ENCODE results near the gene APLN.

Gene APLN

GRCh38 chrX:129640737-129641136 lies 14.0 kb downstream of the APLN start:
- no peak for DNase-seq (ENCODE audit: low spot score)

GRCh38 chrX:129638917-129639316 lies 15.8 kb downstream of the APLN start:
- DNase-seq (ENCODE audit: low spot score), result no peak

GRCh38 chrX:129637217-129638109 lies 17.3 kb downstream of the APLN start:
- DNase-seq (ENCODE audit: low spot score), result peak; percentile 67

GRCh38 chrX:129636175-129636681 lies 18.5 kb downstream of the APLN start:
- no peak for DNase-seq (ENCODE audit: low spot score)

- no peak for DNase-seq (ENCODE audit: low spot score)
Measured at GRCh38 chrX:129634541-129634940, 20.2 kb downstream of the APLN start.

GRCh38 chrX:129632443-129632842 lies 22.3 kb downstream of the APLN start:
- DNase-seq (ENCODE audit: low spot score), result no peak

- no peak for DNase-seq (ENCODE audit: low spot score)
Measured at GRCh38 chrX:129631849-129632248, 22.9 kb downstream of the APLN start.

GRCh38 chrX:129629837-129630236 lies 24.9 kb downstream of the APLN start:
- no peak for DNase-seq (ENCODE audit: low spot score)

- DNase-seq (ENCODE audit: low spot score), result no peak
Measured at GRCh38 chrX:129626026-129626425, 28.7 kb downstream of the APLN start.

GRCh38 chrX:129622757-129623301 lies 31.9 kb downstream of the APLN start:
- DNase-seq (ENCODE audit: low spot score), result no peak

GRCh38 chrX:129618997-129619396 lies 35.8 kb downstream of the APLN start:
- no peak for DNase-seq (ENCODE audit: low spot score)

- DNase-seq (ENCODE audit: low spot score), result no peak
Measured at GRCh38 chrX:129617420-129617819, 37.3 kb downstream of the APLN start.

GRCh38 chrX:129614481-129615255 lies 40.1 kb downstream of the APLN start:
- DNase-seq (ENCODE audit: low spot score), result no peak

GRCh38 chrX:129613596-129613995 lies 41.2 kb downstream of the APLN start:
- DNase-seq (ENCODE audit: low spot score), result no peak

- DNase-seq (ENCODE audit: low spot score), result no peak
Measured at GRCh38 chrX:129612396-129612795, 42.4 kb downstream of the APLN start.

- no peak for DNase-seq (ENCODE audit: low spot score)
Measured at GRCh38 chrX:129609395-129609794, 45.4 kb downstream of the APLN start.

GRCh38 chrX:129608496-129608895 lies 46.3 kb downstream of the APLN start:
- no peak for DNase-seq (ENCODE audit: low spot score)

GRCh38 chrX:129606918-129607317 lies 47.8 kb downstream of the APLN start:
- DNase-seq (ENCODE audit: low spot score), result peak; percentile 60

GRCh38 chrX:129600981-129601424 lies 53.8 kb downstream of the APLN start:
- DNase-seq (ENCODE audit: low spot score), result peak; percentile 41

- no peak for DNase-seq (ENCODE audit: low spot score)
Measured at GRCh38 chrX:129599996-129600395, 54.8 kb downstream of the APLN start.

GRCh38 chrX:129599499-129599898 lies 55.3 kb downstream of the APLN start:
- no peak for DNase-seq (ENCODE audit: low spot score)

GRCh38 chrX:129597905-129598304 lies 56.9 kb downstream of the APLN start:
- no peak for DNase-seq (ENCODE audit: low spot score)

GRCh38 chrX:129596077-129596476 lies 58.7 kb downstream of the APLN start:
- no peak for DNase-seq (ENCODE audit: low spot score)

Measured in D341Med (cell line).